PC-3 (cell line): Measurements from ENCODE around the gene CD226. TPM values are rescaled to one million over a fixed set of nuclear protein-coding genes. Genes with fewer than 3 reads are reported as not detected.

Experiments
- ATAC-seq: fragments of 200-7000 bp; cut with Tn5 transposase; 2 replicates; pipeline ENCODE4 v1.9.1; 2020; ENCODE audit warnings: mild to moderate bottlenecking, moderate library complexity
- BruUV-seq: library from RNA; stranded (reverse); fragments of 400-500 nt; replicated peaks from 2 replicates; lab custom pipeline; 2021; lab: Mats Ljungman, UMichigan
- CTCF ChIA-PET: fragments of 300-600 bp; sonication (Branson Sonifier 250); formaldehyde crosslinking; loops from one replicate; lab custom pipeline; 2022; ENCODE audit warnings: antibody characterized with exemption; lab: Charles Lee
- POLR2A ChIA-PET: fragments of 300-600 bp; sonication (Branson Sonifier 250); formaldehyde crosslinking; loops from one replicate; lab custom pipeline; 2022; ENCODE audit warnings: antibody characterized with exemption; ENCODE audit not compliant: unreplicated experiment; lab: Charles Lee
- DNase-seq: peaks from one replicate; pipeline ENCODE4 v3.0.0-alpha.2; 2015
- H2AFZ ChIP-seq: fragments of 300-600 bp; sonication (generic); 2 replicates; pipeline ENCODE4 v1.6.0; 2016; ENCODE audit warnings: antibody characterized with exemption, low read length
- H3F3A ChIP-seq: fragments of 300-600 bp; sonication (generic); one replicate; pipeline ENCODE4 v1.6.0; 2017; ENCODE audit warnings: antibody characterized with exemption, low read length, control low read depth, mild to moderate bottlenecking; ENCODE audit not compliant: unreplicated experiment
- H3K27ac ChIP-seq: fragments of 300-600 bp; sonication (generic); 2 replicates; pipeline ENCODE4 v1.5.1; 2016; ENCODE audit warnings: mild to moderate bottlenecking, low read length
- H3K27me3 ChIP-seq: fragments of 300-600 bp; sonication (generic); 2 replicates; pipeline ENCODE4 v1.6.1; 2016; ENCODE audit warnings: low read length, mixed read lengths
- H3K36me3 ChIP-seq: fragments of 300-600 bp; sonication (generic); 2 replicates; pipeline ENCODE4 v1.6.1; 2016; ENCODE audit warnings: low read depth, mixed run types, low read length, mixed read lengths
- H3K4me1 ChIP-seq: fragments of 300-600 bp; sonication (generic); 2 replicates; pipeline ENCODE4 v1.5.1; 2016; ENCODE audit warnings: low read length; ENCODE audit not compliant: insufficient read depth
- H3K4me2 ChIP-seq: fragments of 300-600 bp; sonication (generic); 2 replicates; pipeline ENCODE4 v1.6.0; 2016; ENCODE audit warnings: low read length
- H3K4me3 ChIP-seq: fragments of 300-600 bp; sonication (generic); 2 replicates; pipeline ENCODE4 v1.5.1; 2016; ENCODE audit warnings: mild to moderate bottlenecking, low read length, mixed read lengths
- H3K79me2 ChIP-seq: fragments of 300-600 bp; sonication (generic); 2 replicates; pipeline ENCODE4 v1.6.1; 2017; ENCODE audit warnings: low read length, mixed read lengths
- H3K9ac ChIP-seq: fragments of 300-600 bp; sonication (generic); 2 replicates; pipeline ENCODE4 v1.6.0; 2016; ENCODE audit warnings: mild to moderate bottlenecking, low read length
- H3K9me2 ChIP-seq: fragments of 300-600 bp; sonication (generic); replicated peaks from 2 replicates; pipeline ENCODE4 v1.6.1; 2016; ENCODE audit warnings: mixed run types, low read length, mixed read lengths
- H3K9me3 ChIP-seq: fragments of 300-600 bp; sonication (generic); 2 replicates; pipeline ENCODE4 v1.6.1; 2016; ENCODE audit warnings: low read length, mixed read lengths
- H4K20me1 ChIP-seq: fragments of 300-600 bp; sonication (generic); 2 replicates; pipeline ENCODE4 v1.6.1; 2016; ENCODE audit warnings: low read length, mixed read lengths
- CTCF ChIP-seq: fragments of 300-600 bp; sonication (generic); conservative IDR thresholded peaks from 2 replicates; pipeline ENCODE4 v1.5.1; 2017; ENCODE audit warnings: antibody characterized with exemption, low read depth, mild to moderate bottlenecking, low read length
- EZH2 ChIP-seq: fragments of 300-600 bp; sonication (generic); IDR thresholded peaks from one replicate; pipeline ENCODE4 v1.6.1; 2017; ENCODE audit warnings: antibody characterized with exemption, mild to moderate bottlenecking, low read length; ENCODE audit not compliant: unreplicated experiment
- EZH2phosphoT487 ChIP-seq: fragments of 300-600 bp; sonication (generic); IDR thresholded peaks from 2 replicates; pipeline ENCODE4 v1.6.1; 2018; ENCODE audit warnings: mild to moderate bottlenecking, antibody characterized with exemption, low read length, borderline replicate concordance
- intact Hi-C: fragments of 100-400 bp; cut with micrococcal nuclease; formaldehyde crosslinking; loops from 2 replicates; pipeline ENCODE4 v1.9.0; 2023
- total RNA-seq: library from RNA; depleted of rRNA; stranded (reverse); fragments of >200 nt; gene quantifications from 2 replicates; pipeline ENCODE4 v1.2.3, GENCODE V29; 2014

The CD226 gene
- total RNA-seq, 1 experiment from 2014 or later: 0.26 TPM

GRCh38 chr18:69898241-69898861 lies 49.3 kb downstream of the CD226 start:
- Histone ChIP-seq H3K27me3 (no peaks in the 10 kb centered on the region), H3K36me3 (no peaks in the 10 kb centered on the region), H4K20me1 (no peaks in the 10 kb centered on the region), H3K9me3 (no peaks in the 10 kb centered on the region), H2AFZ (no peak overlapping the region), H3K4me1 (no peaks in the 10 kb centered on the region), H3K4me3 (no peak overlapping the region), H3K27ac (no peak overlapping the region), H3K9ac (no peak overlapping the region), H3K79me2 (no peaks in the 10 kb centered on the region), H3F3A (no peaks in the 10 kb centered on the region), H3K9me2 (no peaks in the 10 kb centered on the region), H3K4me2 (no peak overlapping the region)
- ChIA-PET CTCF (interaction anchor here (0.6 kb wide), 1 partner anchor 113 kb away, joined by 3 read pairs; no protein-coding TSS in a partner anchor), POLR2A (no interaction called here)
- no peak for TF ChIP-seq EZH2phosphoT487
- TF ChIP-seq EZH2: no peak
- TF ChIP-seq CTCF: no peak
- DNase-seq: no peak
- no TSS peak for BruUV-seq
- intact Hi-C loops: loop anchor here (10.0 kb wide), 1 partner anchor 144 kb away; no protein-coding TSS in a partner anchor
- ATAC-seq: peak; percentile 29; the same call in 1 of the 2 replicates

DNA sequence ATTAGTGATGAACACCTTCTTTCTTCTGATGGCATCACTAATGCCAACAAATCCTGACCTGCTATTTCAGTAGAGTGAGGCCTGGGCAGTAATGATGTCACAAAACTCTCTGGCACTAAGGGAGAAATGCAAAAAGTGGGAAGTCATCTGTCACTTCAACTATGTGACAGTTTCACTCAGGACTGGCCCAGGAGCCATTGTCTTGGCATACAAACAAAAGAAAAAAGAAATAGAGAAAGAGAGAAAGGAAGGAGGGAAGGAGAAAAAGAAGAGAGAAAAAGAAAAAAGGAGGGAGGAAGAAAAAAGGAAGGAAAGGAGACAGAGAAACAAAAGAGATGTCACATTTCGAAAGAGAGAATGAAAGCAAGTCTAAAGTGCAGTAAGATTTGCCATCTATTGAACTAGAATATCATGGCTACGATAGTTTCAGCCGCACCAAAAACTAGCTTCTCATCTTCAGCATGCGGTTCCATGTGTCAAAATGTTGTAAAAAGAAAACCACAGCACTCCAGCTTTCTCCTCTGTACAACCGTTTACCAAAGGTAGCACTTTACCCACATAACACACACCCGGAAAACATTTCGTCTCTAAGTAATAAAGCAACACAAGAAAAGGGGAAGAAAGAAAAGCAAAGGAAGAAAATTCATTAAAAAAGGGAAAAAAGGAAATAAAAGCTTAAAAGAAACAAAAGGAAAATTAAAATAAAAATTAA lies 50.1 kb downstream of the CD226 start:
- no peak overlapping the region for H3K9ac ChIP-seq
- no peak overlapping the region for H3K4me2 ChIP-seq
- ATAC-seq: no peak
- no peak overlapping the region for H3K27ac ChIP-seq
- H3K27me3 ChIP-seq: no peaks in the 10 kb centered on the region
- H3K4me3 ChIP-seq: no peak overlapping the region
- no peaks in the 10 kb centered on the region for H3K4me1 ChIP-seq
- H3F3A ChIP-seq: no peaks in the 10 kb centered on the region
- no TSS peak for BruUV-seq
- no peak overlapping the region for H2AFZ ChIP-seq
- ChIA-PET CTCF (no interaction called here), POLR2A (no interaction called here)
- no peaks in the 10 kb centered on the region for H3K36me3 ChIP-seq
- no peaks in the 10 kb centered on the region for H3K79me2 ChIP-seq
- TF ChIP-seq CTCF: no peak
- TF ChIP-seq EZH2: no peak
- no peak for TF ChIP-seq EZH2phosphoT487
- no peaks in the 10 kb centered on the region for H3K9me2 ChIP-seq
- DNase-seq: no peak
- no peaks in the 10 kb centered on the region for H4K20me1 ChIP-seq
- intact Hi-C loops: loop anchor here (10.0 kb wide), 1 partner anchor 143 kb away; no protein-coding TSS in a partner anchor
- H3K9me3 ChIP-seq: no peaks in the 10 kb centered on the region
